Pulmonary artery endothelial cell (primary cell): Measurements from ENCODE around the gene TOLLIP. TPM values are rescaled to one million over a fixed set of nuclear protein-coding genes. Genes with fewer than 3 reads are reported as not detected.

ENCODE experiments used
- DNase-seq: peaks from one replicate; pipeline ENCODE4 v3.0.0-alpha.2; 2011; ENCODE audit warnings: low read depth, low spot score
- total RNA-seq: library from RNA; depleted of rRNA; stranded (reverse); fragments of >200 nt; gene quantifications from 2 replicates; pipeline ENCODE4 v1.2.3, GENCODE V29; 2014

TOLLIP gene
- total RNA-seq, 1 donor from 2014 or later = 26.0 TPM

GRCh38 chr11:1232883-1233321 is 76.5 kb downstream of the TOLLIP start:
- no peak for DNase-seq

GRCh38 chr11:1232021-1232882 is 77.2 kb downstream of the TOLLIP start:
- no peak for DNase-seq

GRCh38 chr11:1231396-1232020 is 77.9 kb downstream of the TOLLIP start:
- no peak for DNase-seq

- DNase-seq = no peak
These were observed 78.7 kb downstream of the TOLLIP start for GRCh38 chr11:1230456-1231395.

- DNase-seq = no peak
These were observed 79.3 kb downstream of the TOLLIP start for GRCh38 chr11:1230121-1230455.

- no peak for DNase-seq
These were observed 79.8 kb downstream of the TOLLIP start for GRCh38 chr11:1229471-1230120.

- no peak for DNase-seq
These were observed 80.4 kb downstream of the TOLLIP start for GRCh38 chr11:1228921-1229451.

- no peak for DNase-seq
These were observed 81.2 kb downstream of the TOLLIP start for GRCh38 chr11:1228101-1228821.

- DNase-seq = no peak
These were observed 81.8 kb downstream of the TOLLIP start for GRCh38 chr11:1227551-1228100.

- no peak for DNase-seq
These were observed 82.4 kb downstream of the TOLLIP start for GRCh38 chr11:1226986-1227550.

GRCh38 chr11:1226226-1226985 is 83.0 kb downstream of the TOLLIP start:
- DNase-seq = no peak

- no peak for DNase-seq
These were observed 83.8 kb downstream of the TOLLIP start for GRCh38 chr11:1225386-1226225.

GRCh38 chr11:1224491-1225385 is 84.7 kb downstream of the TOLLIP start:
- no peak for DNase-seq
